ENCODE data around the gene SOBP. TPM values are rescaled to one million over a fixed set of nuclear protein-coding genes. Genes with fewer than 3 reads are reported as not detected.

Gene SOBP
- total RNA-seq, 4 donors from 2014 or later, result 6.0 to 18.4 (median 6.7) TPM

- Histone ChIP-seq H3K9me3 (no peaks in the 10 kb centered on the region), H3K27me3 (peaks cover 0 to 22% of the 10 kb centered on the region in 2 donors), H3K4me1 (peaks cover 0 to 40% (median 28%) of the 10 kb centered on the region in 4 donors), H3K36me3 (no peaks in the 10 kb centered on the region), H3K27ac (no peak overlapping the region), H3K4me3 (peak overlapping the region; percentile 44 to 70 (median 64))
- DNase-seq (ENCODE audit: low spot score in 2 of 2), result no peak
- WGBS, 2 donors, result 18 to 25% methylated on average over 27 of the region's 27 CpGs
- no peak for TF ChIP-seq EP300 (IDR thresholded peaks at IDR 0.05)
Measured at GRCh38 chr6:107488174-107488874, 1.6 kb upstream of the SOBP start.

- 1% methylated on average over 46 to 51 of the region's 51 CpGs for WGBS, 2 donors
- Histone ChIP-seq H3K4me3 (peak overlapping the region; percentile 44 to 70 (median 64)), H3K36me3 (no peaks in the 10 kb centered on the region), H3K4me1 (peaks cover 0 to 47% (median 30%) of the 10 kb centered on the region in 4 donors), H3K27me3 (peaks cover 0 to 18% of the 10 kb centered on the region in 2 donors), H3K27ac (peak overlapping the region in 3 of 4 donors; percentile 41 to 81 (median 61)), H3K9me3 (no peaks in the 10 kb centered on the region)
- TF ChIP-seq EP300 (IDR thresholded peaks at IDR 0.05) (no peak), POLR2A (IDR thresholded peaks at IDR 0.05) (no peak), CTCF (IDR thresholded peaks at IDR 0.05) (no peak)
- DNase-seq (ENCODE audit: low spot score in 2 of 2), result peak; percentile 16 to 19
Measured at GRCh38 chr6:107488875-107489635, 862 bp upstream of the SOBP start.

GRCh38 chr6:107490566-107491137, 735 bp downstream of the SOBP start:
- Histone ChIP-seq H3K4me3 (peak overlapping the region; percentile 62 to 79 (median 68)), H3K9me3 (no peaks in the 10 kb centered on the region), H3K36me3 (no peaks in the 10 kb centered on the region), H3K27ac (peak overlapping the region in 3 of 4 donors; percentile 71 to 81 (median 73)), H3K4me1 (peaks cover 0 to 62% (median 33%) of the 10 kb centered on the region in 4 donors), H3K27me3 (peaks cover 0 to 18% of the 10 kb centered on the region in 2 donors)
- 0 to 2% methylated on average over 30 of the region's 30 CpGs for WGBS, 2 donors
- DNase-seq (ENCODE audit: low spot score in 2 of 2), result peak in 1 of 2 donors; percentile 17
- TF ChIP-seq EP300 (IDR thresholded peaks at IDR 0.05) (no peak), CTCF (IDR thresholded peaks at IDR 0.05) (no peak), POLR2A (IDR thresholded peaks at IDR 0.05) (no peak)

GRCh38 chr6:107491138-107491609, 1.3 kb downstream of the SOBP start:
- DNase-seq (ENCODE audit: low spot score in 2 of 2), result peak; percentile 38 to 54
- peaks cover 0 to 66% (median 36%) of the 10 kb centered on the region in 4 donors for H3K4me1 ChIP-seq
- H3K27me3 ChIP-seq, result peaks cover 0 to 18% of the 10 kb centered on the region in 2 donors
- peak overlapping the region in 3 of 4 donors; percentile 45 to 81 (median 73) for H3K27ac ChIP-seq
- peak overlapping the region; percentile 62 to 79 (median 68) for H3K4me3 ChIP-seq
- no peaks in the 10 kb centered on the region for H3K9me3 ChIP-seq
- no peak for TF ChIP-seq CTCF (IDR thresholded peaks at IDR 0.05)
- no peaks in the 10 kb centered on the region for H3K36me3 ChIP-seq
- 1 to 2% methylated on average over 36 of the region's 38 CpGs for WGBS, 2 donors

- H3K36me3 ChIP-seq, result no peaks in the 10 kb centered on the region
- H3K27ac ChIP-seq, result no peak overlapping the region
- peak overlapping the region; percentile 62 to 79 (median 68) for H3K4me3 ChIP-seq
- peaks cover 0 to 74% (median 37%) of the 10 kb centered on the region in 4 donors for H3K4me1 ChIP-seq
- DNase-seq (ENCODE audit: low spot score in 2 of 2), result peak; percentile 27 to 48
- peaks cover 0 to 14% of the 10 kb centered on the region in 2 donors for H3K27me3 ChIP-seq
- TF ChIP-seq EP300 (IDR thresholded peaks at IDR 0.05) (peak in 1 of 2 donors; percentile 65), CTCF (IDR thresholded peaks at IDR 0.05) (no peak), POLR2A (IDR thresholded peaks at IDR 0.05) (no peak)
- WGBS, 2 donors, result 20 to 21% methylated on average over 14 of the region's 14 CpGs
- no peaks in the 10 kb centered on the region for H3K9me3 ChIP-seq
Measured at GRCh38 chr6:107491760-107492660, 2.1 kb downstream of the SOBP start.

Data from tibial nerve (tissue), 4 donors.